Upper lobe of left lung (tissue), 6 donors: ENCODE results near the gene SLC1A2. TPM values are rescaled to one million over a fixed set of nuclear protein-coding genes. Genes with fewer than 3 reads are reported as not detected.

Experiments used
- ATAC-seq, 2 donors: fragments of 200-7000 bp; cut with Tn5 transposase; one replicate each; pipeline ENCODE4 v1.9.1; 2022; ENCODE audit warnings: mild to moderate bottlenecking in 2 of 2, moderate library complexity in 2 of 2; ENCODE audit not compliant: low FRiP score in 2 of 2
- DNase-seq, 2 donors: peaks; one replicate each; pipeline ENCODE4 v3.0.0-alpha.2; 2019 to 2020
- H3K27ac ChIP-seq, 4 donors: fragments of 200-600 bp; sonication (generic); one replicate each; pipeline ENCODE4 v1.5.1; 2016 to 2019
- H3K27me3 ChIP-seq, 4 donors: fragments of 200-600 bp; sonication (generic); one replicate each; pipeline ENCODE4 v1.5.1; 2017 to 2019
- H3K36me3 ChIP-seq, 4 donors: fragments of 200-600 bp; sonication (generic); one replicate each; pipeline ENCODE4 v1.5.1; 2016 to 2019
- H3K4me1 ChIP-seq, 4 donors: fragments of 200-600 bp; sonication (generic); one replicate each; pipeline ENCODE4 v1.5.1; 2018 to 2019
- H3K4me3 ChIP-seq, 4 donors: fragments of 200-600 bp; sonication (generic); one replicate each; pipeline ENCODE4 v1.5.1; 2017 to 2019; ENCODE audit warnings: mild to moderate bottlenecking in 2 of 4, moderate library complexity in 1 of 4
- H3K9me3 ChIP-seq, 4 donors: fragments of 200-600 bp; sonication (generic); one replicate each; pipeline ENCODE4 v1.5.1; 2018 to 2019
- CTCF ChIP-seq, 6 experiments: fragments of 450-650 bp in 4 of 6; fragments of 200-600 bp in 2 of 6; sonication (generic) in 2 of 6; IDR thresholded peaks; one replicate each; pipeline ENCODE4 v1.5.1; 2016 to 2019; ENCODE audit warnings: antibody characterized with exemption in 6 of 6
- EP300 ChIP-seq, 4 donors: sonication (generic); formaldehyde crosslinking; IDR thresholded peaks; one replicate each; pipeline ENCODE4 v1.5.1; 2017; ENCODE audit warnings: antibody characterized with exemption in 4 of 4, control low read depth in 2 of 4
- POLR2A ChIP-seq, 4 donors: fragments of 450-650 bp; IDR thresholded peaks; one replicate each; pipeline ENCODE4 v1.5.1; 2016 to 2017; ENCODE audit warnings: antibody characterized with exemption in 4 of 4, mild to moderate bottlenecking in 2 of 4
- POLR2AphosphoS5 ChIP-seq, 2 donors: sonication (generic); formaldehyde crosslinking; IDR thresholded peaks; one replicate each; pipeline ENCODE4 v1.5.1; 2017; ENCODE audit warnings: antibody characterized with exemption in 2 of 2
- WGBS, 2 donors: methylation state at CpG; one replicate each; pipeline ENCODE4 v1.1.5; 2017 to 2018; 5-methylcytosine and 5-hydroxymethylcytosine counted together
- total RNA-seq, 6 donors: library from RNA; depleted of rRNA in 4 of 6; stranded (reverse); fragments of >200 nt in 4 of 6; gene quantifications; one replicate each; pipeline versions ENCODE4 v1.1.0 to v1.2.1, GENCODE V29; 2016 to 2021
- donor health status: DM: no; HTN: no; CAD: no; lungs with moderate emphysema.
- donor health status: DM: no; HTN: yes; CAD: no; lungs with severe emphysema.

The SLC1A2 gene
- total RNA-seq, 6 donors from 2014 or later, result 1.5 to 3.1 (median 2.0) TPM

- ATAC-seq (no peak), DNase-seq (no peak)
- peak overlapping the region in 1 of 4 donors; percentile 79 for H3K27ac ChIP-seq
- no peak for TF ChIP-seq EP300 (IDR thresholded peaks at IDR 0.05)
- no peak for TF ChIP-seq CTCF (IDR thresholded peaks at IDR 0.05)
- TF ChIP-seq POLR2A (IDR thresholded peaks at IDR 0.05), result no peak
- 88 to 97% methylated on average over 4 of the region's 4 CpGs for WGBS, 2 donors
- no peaks in the 10 kb centered on the region for H3K9me3 ChIP-seq
- H3K27me3 ChIP-seq, result no peaks in the 10 kb centered on the region
- H3K4me1 ChIP-seq, result peaks cover 16 to 23% (median 21%) of the 10 kb centered on the region in 4 donors
- H3K36me3 ChIP-seq, result no peaks in the 10 kb centered on the region
- no peak overlapping the region for H3K4me3 ChIP-seq
These were observed 117.0 kb downstream of the SLC1A2 start for GRCh38 chr11:35302398-35302797.

GRCh38 chr11:35298369-35298768 lies 121.0 kb downstream of the SLC1A2 start:
- H3K4me1 ChIP-seq, result peaks cover 0 to 4% (median 1%) of the 10 kb centered on the region in 4 donors
- H3K4me3 ChIP-seq, result no peak overlapping the region
- no peak overlapping the region for H3K27ac ChIP-seq
- 74% methylated on average over 1 of the region's 1 CpG for WGBS, 2 donors
- no peaks in the 10 kb centered on the region for H3K27me3 ChIP-seq
- no peak for TF ChIP-seq EP300 (IDR thresholded peaks at IDR 0.05)
- TF ChIP-seq POLR2A (IDR thresholded peaks at IDR 0.05), result no peak
- TF ChIP-seq CTCF (IDR thresholded peaks at IDR 0.05), result no peak
- TF ChIP-seq POLR2AphosphoS5 (IDR thresholded peaks at IDR 0.05), result no peak
- H3K36me3 ChIP-seq, result no peaks in the 10 kb centered on the region
- DNase-seq (no peak), ATAC-seq (no peak)
- no peaks in the 10 kb centered on the region for H3K9me3 ChIP-seq

- DNase-seq (no peak), ATAC-seq (no peak)
These were observed 123.6 kb downstream of the SLC1A2 start for GRCh38 chr11:35295751-35296150.

GRCh38 chr11:35293699-35294098 lies 125.7 kb downstream of the SLC1A2 start:
- no peak for ATAC-seq
- Histone ChIP-seq H3K27ac (no peak overlapping the region), H3K9me3 (no peaks in the 10 kb centered on the region), H3K36me3 (no peaks in the 10 kb centered on the region), H3K4me3 (no peak overlapping the region), H3K4me1 (peaks cover 0 to 5% (median 0%) of the 10 kb centered on the region in 4 donors), H3K27me3 (no peaks in the 10 kb centered on the region)
- 92 to 95% methylated on average over 4 of the region's 4 CpGs for WGBS, 2 donors
- DNase-seq, result no peak
- no peak for TF ChIP-seq EP300 (IDR thresholded peaks at IDR 0.05)
- TF ChIP-seq CTCF (IDR thresholded peaks at IDR 0.05), result no peak
- no peak for TF ChIP-seq POLR2A (IDR thresholded peaks at IDR 0.05)
- TF ChIP-seq POLR2AphosphoS5 (IDR thresholded peaks at IDR 0.05), result no peak

More at GRCh38 chr11:35295751-35296150, 123.6 kb downstream of the SLC1A2 start:
- no peak overlapping the region for H3K27ac ChIP-seq
- H3K27me3 ChIP-seq, result no peaks in the 10 kb centered on the region
- no peak overlapping the region for H3K4me3 ChIP-seq
- 86 to 97% methylated on average over 2 of the region's 2 CpGs for WGBS, 2 donors
- no peaks in the 10 kb centered on the region for H3K9me3 ChIP-seq
- TF ChIP-seq EP300 (IDR thresholded peaks at IDR 0.05) (no peak), POLR2A (IDR thresholded peaks at IDR 0.05) (no peak), CTCF (IDR thresholded peaks at IDR 0.05) (no peak), POLR2AphosphoS5 (IDR thresholded peaks at IDR 0.05) (no peak)
- peaks cover 0 to 5% (median 0%) of the 10 kb centered on the region in 4 donors for H3K4me1 ChIP-seq
- H3K36me3 ChIP-seq, result no peaks in the 10 kb centered on the region

GRCh38 chr11:35293035-35293434 lies 126.3 kb downstream of the SLC1A2 start:
- no peak for TF ChIP-seq CTCF (IDR thresholded peaks at IDR 0.05)
- no peak for TF ChIP-seq POLR2A (IDR thresholded peaks at IDR 0.05)
- TF ChIP-seq POLR2AphosphoS5 (IDR thresholded peaks at IDR 0.05), result no peak
- TF ChIP-seq EP300 (IDR thresholded peaks at IDR 0.05), result no peak
- Histone ChIP-seq H3K27me3 (no peaks in the 10 kb centered on the region), H3K36me3 (no peaks in the 10 kb centered on the region), H3K4me1 (peaks cover 0 to 5% (median 0%) of the 10 kb centered on the region in 4 donors), H3K4me3 (no peak overlapping the region), H3K27ac (no peak overlapping the region), H3K9me3 (no peaks in the 10 kb centered on the region)
- ATAC-seq (no peak), DNase-seq (no peak)
- 42 to 50% methylated on average over 3 of the region's 3 CpGs for WGBS, 2 donors
